H9 (cell line): ENCODE measurements around the gene CYP1A1. TPM values are rescaled to one million over a fixed set of nuclear protein-coding genes. Genes with fewer than 3 reads are reported as not detected.

Experiments used
- DNase-seq: peaks from one replicate; pipeline ENCODE4 v3.0.0-alpha.2; 2017
- H2AFZ ChIP-seq: one replicate; pipeline ENCODE4 v1.6.1; 2013; ENCODE audit warnings: mild to moderate bottlenecking, low read length, control low read depth, moderate library complexity
- H2AK5ac ChIP-seq: 2 replicates; pipeline ENCODE4 v1.6.1; 2013; ENCODE audit warnings: low read length, control low read depth, mixed read lengths; ENCODE audit not compliant: insufficient read length
- H2BK120ac ChIP-seq: one replicate; pipeline ENCODE4 v1.6.1; 2013; ENCODE audit warnings: low read depth, mild to moderate bottlenecking, low read length, control low read depth, inconsistent platforms; ENCODE audit not compliant: poor library complexity, severe bottlenecking
- H2BK12ac ChIP-seq: 2 replicates; pipeline ENCODE4 v1.6.1; 2013; ENCODE audit warnings: low read length, control low read depth, mixed read lengths, low read depth; ENCODE audit not compliant: insufficient read length
- H2BK15ac ChIP-seq: 2 replicates; pipeline ENCODE4 v1.6.1; 2013; ENCODE audit warnings: low read depth, low read length, control low read depth
- H2BK20ac ChIP-seq: one replicate; pipeline ENCODE4 v1.6.1; 2013; ENCODE audit warnings: low read depth, mild to moderate bottlenecking, low read length, control low read depth, inconsistent platforms; ENCODE audit not compliant: poor library complexity, severe bottlenecking
- H2BK5ac ChIP-seq: 2 replicates; pipeline ENCODE4 v1.6.1; 2013; ENCODE audit warnings: low read length, control low read depth, mixed read lengths; ENCODE audit not compliant: insufficient read length
- H3K14ac ChIP-seq: 2 replicates; pipeline ENCODE4 v1.6.1; 2013; ENCODE audit warnings: low read length, control low read depth; ENCODE audit not compliant: insufficient read depth
- H3K18ac ChIP-seq: 2 replicates; pipeline ENCODE4 v1.6.1; 2013; ENCODE audit warnings: low read depth, mild to moderate bottlenecking, mixed read lengths, low read length, control low read depth; ENCODE audit not compliant: insufficient read length
- H3K23ac ChIP-seq: 2 replicates; pipeline ENCODE4 v1.6.1; 2013; ENCODE audit warnings: low read length, control low read depth, mixed read lengths, low read depth; ENCODE audit not compliant: insufficient read length
- H3K23me2 ChIP-seq: 2 replicates; pipeline ENCODE4 v1.6.1; 2013; ENCODE audit warnings: low read depth, mild to moderate bottlenecking, mixed read lengths, low read length, control low read depth; ENCODE audit not compliant: insufficient read length, poor library complexity, severe bottlenecking
- H3K27ac ChIP-seq: 2 replicates; pipeline ENCODE4 v1.5.1; 2013; ENCODE audit warnings: low read length, control low read depth, mixed read lengths, low read depth; ENCODE audit not compliant: insufficient read length
- H3K27me3 ChIP-seq: 2 replicates; pipeline ENCODE4 v1.6.1; 2013; ENCODE audit warnings: low read length, control low read depth, inconsistent platforms; ENCODE audit not compliant: insufficient read depth
- H3K4ac ChIP-seq: 2 replicates; pipeline ENCODE4 v1.6.1; 2013; ENCODE audit warnings: low read depth, mild to moderate bottlenecking, control low read depth, inconsistent platforms, low read length, moderate library complexity
- H3K4me1 ChIP-seq: 2 replicates; pipeline ENCODE4 v1.6.1; 2013; ENCODE audit warnings: low read length, control low read depth, inconsistent platforms; ENCODE audit not compliant: insufficient read depth
- H3K4me2 ChIP-seq: 2 replicates; pipeline ENCODE4 v1.6.1; 2013; ENCODE audit warnings: low read length, control low read depth, mixed read lengths; ENCODE audit not compliant: insufficient read length, insufficient read depth
- H3K56ac ChIP-seq: 2 replicates; pipeline ENCODE4 v1.6.1; 2013; ENCODE audit warnings: low read depth, mild to moderate bottlenecking, mixed read lengths, low read length, control low read depth; ENCODE audit not compliant: insufficient read length
- H3K79me1 ChIP-seq: 2 replicates; pipeline ENCODE4 v1.6.1; 2013; ENCODE audit warnings: low read depth, mild to moderate bottlenecking, moderate library complexity, low read length, control low read depth, inconsistent platforms; ENCODE audit not compliant: insufficient read depth, poor library complexity, severe bottlenecking
- H3K79me2 ChIP-seq: 2 replicates; pipeline ENCODE4 v1.6.1; 2013; ENCODE audit warnings: low read length, control low read depth, inconsistent platforms; ENCODE audit not compliant: insufficient read depth
- H3K9ac ChIP-seq: 2 replicates; pipeline ENCODE4 v1.6.1; 2013; ENCODE audit warnings: low read length, control low read depth, mixed read lengths; ENCODE audit not compliant: insufficient read length; ENCODE audit errors: extremely low read depth
- H3K9me3 ChIP-seq: one replicate; pipeline ENCODE4 v1.6.1; 2013; ENCODE audit warnings: low read depth, low read length, inconsistent platforms; ENCODE audit not compliant: control insufficient read depth
- H3T11ph ChIP-seq: one replicate; pipeline ENCODE4 v1.6.1; 2013; ENCODE audit warnings: mild to moderate bottlenecking, low read length, control low read depth, inconsistent platforms
- H4K20me1 ChIP-seq: one replicate; pipeline ENCODE4 v1.6.1; 2013; ENCODE audit not compliant: control insufficient read depth, insufficient read length, insufficient read depth
- H4K5ac ChIP-seq: 2 replicates; pipeline ENCODE4 v1.6.1; 2013; ENCODE audit warnings: low read depth, mild to moderate bottlenecking, mixed read lengths, low read length, control low read depth; ENCODE audit not compliant: insufficient read length
- H4K8ac ChIP-seq: replicated peaks from 2 replicates; pipeline ENCODE4 v1.6.1; 2013; ENCODE audit warnings: low read length, control low read depth, mixed read lengths, low read depth; ENCODE audit not compliant: insufficient read length
- H4K91ac ChIP-seq: 2 replicates; pipeline ENCODE4 v1.6.1; 2013; ENCODE audit warnings: low read depth, mild to moderate bottlenecking, moderate library complexity, mixed read lengths, low read length, control low read depth; ENCODE audit not compliant: insufficient read length
- H3K27ac Mint-ChIP-seq, 3 experiments: 2 replicates in 2 of 3; 3 replicates in 1 of 3; pipeline ENCODE4 v1.8.0; 2020 to 2021; ENCODE audit warnings: mixed read lengths in 3 of 3, mild to moderate bottlenecking in 1 of 3, moderate library complexity in 1 of 3
- H3K27me3 Mint-ChIP-seq: 2 replicates; pipeline ENCODE4 v1.8.0; 2021; ENCODE audit warnings: low read depth, mild to moderate bottlenecking, moderate library complexity, mixed read lengths
- H3K36me3 Mint-ChIP-seq, 3 experiments: 2 replicates in 2 of 3; 3 replicates in 1 of 3; pipeline ENCODE4 v1.8.0; 2020 to 2021; ENCODE audit warnings: low read depth in 3 of 3, mixed read lengths in 3 of 3; ENCODE audit not compliant: insufficient read depth in 1 of 3
- H3K4me1 Mint-ChIP-seq, 2 experiments: 2 replicates each; pipeline ENCODE4 v1.8.0; 2020; ENCODE audit warnings: mixed read lengths in 2 of 2
- H3K4me3 Mint-ChIP-seq, 2 experiments: 2 replicates in 1 of 2; 3 replicates in 1 of 2; pipeline ENCODE4 v1.8.0; 2020 to 2021; ENCODE audit warnings: mild to moderate bottlenecking in 2 of 2, mixed read lengths in 2 of 2, moderate library complexity in 1 of 2
- H3K9me3 Mint-ChIP-seq, 2 experiments: 2 replicates in 1 of 2; 3 replicates in 1 of 2; pipeline ENCODE4 v1.8.0; 2020; ENCODE audit warnings: mild to moderate bottlenecking in 2 of 2, mixed read lengths in 2 of 2, moderate library complexity in 1 of 2
- WGBS: extraction: QIAGEN DNeasy Blood & Tissue Kit; methylation state at CpG from one replicate; pipeline ENCODE4 v1.1.7; 2013; ENCODE audit warnings: missing lambda C conversion rate, low lambda C conversion rate, mixed read lengths; ENCODE audit not compliant: insufficient read length; ENCODE audit errors: extremely low coverage; 5-methylcytosine and 5-hydroxymethylcytosine counted together
- total RNA-seq: library from RNA; stranded (reverse); gene quantifications from 2 replicates; pipeline ENCODE4 v1.2.1, GENCODE V29; 2021
- TF ChIP-seq, protein P1 (sequence below): fragments of 200-600 bp; sonication (generic); conservative IDR thresholded peaks from 3 replicates; pipeline ENCODE4 v1.8.0; 2021; ENCODE audit warnings: antibody characterized with exemption, mild to moderate bottlenecking

CYP1A1 gene
- total RNA-seq, 1 experiment from 2014 or later, result 0.33 TPM

DNA sequence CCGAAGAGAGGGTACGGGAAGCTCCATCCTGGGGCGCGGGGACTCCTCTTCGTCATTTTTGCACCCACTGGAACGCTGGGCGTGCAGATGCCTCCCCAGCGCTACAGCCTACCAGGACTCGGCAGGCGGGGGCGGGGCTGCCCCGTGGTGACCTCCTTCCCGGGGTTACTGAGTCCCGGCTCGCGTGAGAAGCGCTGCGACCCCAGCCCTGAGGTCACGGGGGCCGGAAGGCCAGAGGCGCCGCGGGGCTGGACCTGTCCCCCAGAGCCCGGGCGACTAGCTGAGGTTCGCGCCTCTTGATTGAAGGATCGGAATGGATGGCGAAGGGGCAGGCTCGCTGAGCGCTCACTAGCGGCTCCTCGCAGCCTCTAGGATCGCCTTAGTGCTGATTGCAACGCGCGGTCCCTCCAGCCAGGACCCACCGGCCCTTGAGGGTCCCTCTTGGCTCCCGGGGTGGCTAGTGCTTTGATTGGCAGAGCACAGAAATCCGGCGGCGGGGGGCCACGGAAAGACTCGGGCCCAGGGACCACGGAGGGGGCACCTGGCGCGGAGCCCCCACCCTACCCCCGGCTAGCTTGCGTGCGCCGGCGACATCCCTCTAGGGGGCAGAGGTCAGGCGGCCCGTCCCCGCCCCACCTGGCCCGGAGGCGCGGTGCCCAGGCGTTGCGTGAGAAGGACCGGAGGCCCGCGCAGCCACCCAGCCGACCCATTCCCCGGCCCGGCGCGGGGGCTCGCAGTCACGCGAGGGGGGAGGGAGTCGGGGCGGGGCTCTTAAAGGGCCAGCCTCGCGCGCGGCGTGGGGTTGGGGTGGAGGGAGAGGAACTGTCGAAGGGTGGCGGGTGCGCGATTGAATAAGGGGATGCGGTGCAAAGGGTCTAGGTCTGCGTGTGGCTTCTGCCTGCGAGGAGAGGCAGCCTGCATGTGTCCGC is 781 bp upstream of the CYP1A1 start:
- Mint-ChIP-seq H3K27ac (no peak overlapping the region), H3K27me3 (peaks cover 80% of the 10 kb centered on the region), H3K4me3 (peak overlapping the region; percentile 59 to 80), H3K4me1 (peaks cover 12% of the 10 kb centered on the region in 2 experiments), H3K36me3 (no peaks in the 10 kb centered on the region; a peak in 2 of 7 replicates), H3K9me3 (peaks cover 6 to 12% of the 10 kb centered on the region in 2 experiments)
- Histone ChIP-seq H3K79me2 (no peaks in the 10 kb centered on the region), H3K27ac (no peak overlapping the region), H2BK120ac (no peak overlapping the region), H3K9me3 (no peaks in the 10 kb centered on the region), H2BK12ac (no peak overlapping the region), H2BK5ac (no peak overlapping the region), H3K18ac (no peak overlapping the region), H3K9ac (no peak overlapping the region), H2AK5ac (no peak overlapping the region), H3K56ac (no peak overlapping the region), H3K79me1 (no peaks in the 10 kb centered on the region), H2AFZ (no peak overlapping the region), H4K5ac (no peak overlapping the region), H3K4me1 (no peaks in the 10 kb centered on the region; the same call in 1 of the 2 replicates), H3K4me2 (peak overlapping the region; percentile 79), H2BK20ac (no peak overlapping the region), H4K8ac (no peak overlapping the region), H2BK15ac (no peak overlapping the region), H4K20me1 (no peaks in the 10 kb centered on the region), H3K23me2 (peaks cover 12% of the 10 kb centered on the region), H3K27me3 (peaks cover 7% of the 10 kb centered on the region; the same call in 1 of the 2 replicates), H3K14ac (peak overlapping the region; percentile 50), H3K23ac (no peak overlapping the region), H3K4ac (no peak overlapping the region), H4K91ac (no peak overlapping the region), H3T11ph (no peak overlapping the region)
- no CpG with 5 or more reads among the region's 86 CpGs for WGBS
- DNase-seq, result peak; percentile 73
- TF ChIP-seq, protein P1, sequence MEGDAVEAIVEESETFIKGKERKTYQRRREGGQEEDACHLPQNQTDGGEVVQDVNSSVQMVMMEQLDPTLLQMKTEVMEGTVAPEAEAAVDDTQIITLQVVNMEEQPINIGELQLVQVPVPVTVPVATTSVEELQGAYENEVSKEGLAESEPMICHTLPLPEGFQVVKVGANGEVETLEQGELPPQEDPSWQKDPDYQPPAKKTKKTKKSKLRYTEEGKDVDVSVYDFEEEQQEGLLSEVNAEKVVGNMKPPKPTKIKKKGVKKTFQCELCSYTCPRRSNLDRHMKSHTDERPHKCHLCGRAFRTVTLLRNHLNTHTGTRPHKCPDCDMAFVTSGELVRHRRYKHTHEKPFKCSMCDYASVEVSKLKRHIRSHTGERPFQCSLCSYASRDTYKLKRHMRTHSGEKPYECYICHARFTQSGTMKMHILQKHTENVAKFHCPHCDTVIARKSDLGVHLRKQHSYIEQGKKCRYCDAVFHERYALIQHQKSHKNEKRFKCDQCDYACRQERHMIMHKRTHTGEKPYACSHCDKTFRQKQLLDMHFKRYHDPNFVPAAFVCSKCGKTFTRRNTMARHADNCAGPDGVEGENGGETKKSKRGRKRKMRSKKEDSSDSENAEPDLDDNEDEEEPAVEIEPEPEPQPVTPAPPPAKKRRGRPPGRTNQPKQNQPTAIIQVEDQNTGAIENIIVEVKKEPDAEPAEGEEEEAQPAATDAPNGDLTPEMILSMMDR, result peak; percentile 44; the same call in 2 of the 3 replicates
